SH-SY5Y (cell line): ENCODE measurements around the gene TIPIN.

Experiments
- GATA2 ChIP-seq: IDR thresholded peaks from 2 replicates; pipeline ENCODE4 v1.6.1; 2011; ENCODE audit warnings: mild to moderate bottlenecking, low read depth, low read length
- GATA3 ChIP-seq: IDR thresholded peaks from 2 replicates; pipeline ENCODE4 v1.6.1; 2011; ENCODE audit warnings: low read depth, mild to moderate bottlenecking, low read length, moderate library complexity

GRCh38 chr15:66362776-66363175 lies 6.3 kb upstream of the TIPIN start:
- no peak for TF ChIP-seq GATA2
- TF ChIP-seq GATA3 = no peak
